Amniotic stem cell (primary cell): Measurements from ENCODE around the gene CEP162.
A peak's percentile ranks its signal among the peaks of the same experiment; 100 is the strongest.
"Not testable (repeated sequence)": the region's sequence is repeated elsewhere in the genome, so short reads cannot be mapped to it uniquely, and the experiment has no call there.

ENCODE experiments used
- DNase-seq: peaks from one replicate; lab custom pipeline; 2025; lab: John Stamatoyannopoulos, UW

Gene CEP162

DNA sequence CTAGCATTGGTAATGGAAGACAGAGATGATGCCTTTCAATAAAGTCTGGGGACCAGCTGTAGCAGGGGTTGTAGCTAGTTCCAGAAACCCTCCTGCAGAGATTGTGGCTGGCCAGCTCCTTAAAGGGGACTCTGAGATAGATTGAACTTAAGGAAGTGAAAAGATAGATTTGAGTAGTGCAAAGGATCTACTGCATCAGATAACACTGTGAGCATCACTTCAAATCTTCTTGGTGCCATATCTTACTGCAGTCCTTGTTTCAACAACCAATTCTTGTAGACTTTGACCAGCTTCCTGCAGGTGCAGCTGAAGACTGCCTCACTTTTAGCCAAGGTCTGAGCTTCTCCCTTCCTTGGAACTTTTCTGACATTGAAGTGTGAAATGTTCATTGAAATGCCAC lies 14.8 kb upstream of the CEP162 start:
- DNase-seq = no peak

DNA sequence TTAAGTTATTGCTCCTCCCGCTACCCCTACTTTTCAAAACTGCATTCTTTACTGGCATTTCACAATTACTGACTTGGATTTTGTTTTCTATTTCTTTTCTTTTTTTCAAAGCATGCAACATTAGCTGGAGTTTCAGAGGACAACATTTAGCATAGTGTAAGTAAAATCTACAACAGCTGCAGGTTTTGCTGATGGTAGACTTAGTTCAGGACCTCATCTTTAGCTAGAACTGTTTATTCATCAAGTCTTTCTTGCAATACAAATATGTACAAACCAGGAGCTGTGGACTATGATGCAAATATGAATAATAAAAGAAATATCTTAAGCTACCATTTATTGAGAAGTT lies 728 bp upstream of the CEP162 start:
- no peak for DNase-seq

DNA sequence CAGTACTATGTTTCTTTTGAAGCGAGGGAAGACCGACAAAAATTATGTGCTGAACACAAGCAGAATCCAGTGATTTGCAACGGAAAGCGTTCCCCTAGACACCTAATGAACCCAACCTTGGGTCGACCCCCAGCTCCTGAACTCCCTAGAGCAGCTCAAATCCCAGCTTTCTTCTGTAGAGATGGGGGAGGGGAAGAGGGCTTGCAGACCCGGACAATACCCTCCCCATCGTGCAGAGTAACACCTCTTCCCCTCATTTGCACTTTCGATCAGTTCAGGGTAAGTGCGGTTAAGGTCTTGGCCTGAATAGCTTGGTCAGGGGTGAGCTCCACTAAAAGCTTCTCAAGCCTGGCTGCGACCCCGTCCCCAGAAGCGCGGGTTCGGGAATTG lies 404 bp downstream of the CEP162 start:
- no peak for DNase-seq

GRCh38 chr6:84224251-84224650 lies 3.2 kb downstream of the CEP162 start:
- no peak for DNase-seq

GRCh38 chr6:84223608-84224007 lies 3.8 kb downstream of the CEP162 start:
- DNase-seq = not testable (repeated sequence)

DNA sequence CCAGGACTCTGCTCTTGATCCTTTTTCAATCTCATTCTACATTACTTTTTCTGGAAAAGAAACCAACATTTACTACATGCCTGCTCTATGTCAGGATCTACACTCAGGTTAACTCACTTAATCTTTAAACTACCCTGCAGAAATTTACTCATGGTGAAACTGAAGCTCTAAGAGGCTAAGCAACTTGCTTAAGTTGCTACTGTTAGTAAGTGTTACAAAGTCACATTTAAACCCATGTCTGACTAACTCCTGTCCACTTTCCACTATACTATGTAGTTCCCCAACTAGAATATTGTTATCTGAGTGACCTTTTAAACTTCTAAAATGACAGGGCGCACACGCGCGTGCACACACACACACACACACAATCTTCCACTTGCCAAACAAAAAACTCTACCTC lies 5.0 kb downstream of the CEP162 start:
- DNase-seq = no peak

DNA sequence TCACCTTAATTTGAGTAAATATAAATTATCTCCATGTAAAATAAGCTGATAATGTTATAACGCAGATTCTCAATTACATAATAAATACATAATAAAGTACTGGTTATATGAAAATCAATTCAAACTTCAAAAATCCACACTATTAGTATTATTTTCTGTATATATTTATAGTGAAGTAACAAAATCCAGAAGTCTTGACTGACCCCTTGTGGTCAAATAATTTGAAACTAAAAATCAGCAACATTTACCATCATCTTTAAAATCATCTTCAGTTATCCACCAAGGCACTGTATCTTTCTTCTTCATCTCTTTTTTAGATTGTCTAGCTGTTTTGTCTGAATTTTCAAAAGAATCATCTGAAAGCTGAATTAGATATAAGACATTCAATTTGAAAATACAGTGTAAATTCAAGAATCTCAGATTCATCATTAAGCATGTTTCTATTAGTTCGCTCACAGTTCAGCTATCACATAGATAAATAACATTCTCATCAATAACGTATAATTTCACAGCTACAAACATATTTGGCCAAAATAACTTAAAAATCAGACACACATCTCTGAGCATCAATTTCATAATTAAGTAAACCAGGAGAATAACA lies 6.5 kb downstream of the CEP162 start:
- no peak for DNase-seq

DNA sequence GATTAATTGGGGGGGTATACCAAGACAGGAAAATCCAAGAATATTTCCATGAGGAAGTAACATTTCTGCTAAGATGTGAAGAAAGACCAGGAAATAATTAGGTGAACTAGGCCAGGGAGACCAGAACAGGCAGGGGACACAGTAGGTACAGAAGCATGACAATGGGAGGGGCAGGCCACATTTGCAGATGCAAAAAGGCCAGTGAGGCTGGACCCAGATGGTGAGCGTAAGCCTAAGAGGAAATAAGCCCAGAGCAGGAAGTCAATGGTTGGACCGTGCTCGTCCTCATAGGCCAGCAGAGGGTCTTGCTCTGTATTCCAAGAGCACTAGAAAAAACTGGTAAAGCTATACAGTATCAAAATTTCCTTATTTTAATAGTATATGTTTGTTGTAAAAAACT lies 9.4 kb downstream of the CEP162 start:
- DNase-seq = no peak

DNA sequence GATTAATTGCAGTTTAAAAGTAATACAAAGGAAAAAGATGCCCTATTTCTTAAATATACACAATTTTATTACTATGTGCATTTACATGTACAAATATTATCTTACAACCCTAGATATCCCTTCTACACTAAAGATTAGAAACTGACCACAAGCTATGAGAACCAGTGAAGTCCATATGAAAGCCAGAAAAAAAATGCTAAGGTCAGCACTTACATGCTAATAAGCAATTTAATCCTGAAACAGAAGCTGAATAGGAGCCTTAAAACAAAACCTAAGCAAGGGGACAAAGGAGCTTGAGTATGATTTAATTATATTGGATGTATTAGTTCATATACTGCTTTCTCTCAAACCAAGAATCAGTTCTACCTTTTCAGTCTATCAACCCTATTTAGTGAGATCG lies 14.2 kb downstream of the CEP162 start:
- DNase-seq = no peak

DNA sequence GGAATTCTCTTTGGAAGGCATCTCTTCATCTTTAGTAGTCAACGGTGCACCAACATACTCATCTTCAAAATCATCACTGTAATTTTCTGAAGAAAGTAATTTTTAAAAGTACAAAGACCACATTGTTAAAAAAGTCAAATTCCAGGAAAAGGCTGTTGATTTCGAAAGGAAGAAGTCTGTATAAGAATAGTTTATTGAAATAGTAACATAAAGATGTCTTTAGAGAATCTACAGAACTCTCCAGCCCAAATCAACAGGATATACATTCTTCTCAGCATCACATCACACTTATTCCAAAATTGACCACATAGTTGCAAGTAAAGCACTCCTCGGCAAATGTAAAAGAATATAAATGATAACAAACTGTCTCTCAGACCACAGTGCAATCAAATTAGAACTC lies 23.4 kb downstream of the CEP162 start:
- DNase-seq = no peak

GRCh38 chr6:84199987-84200386 lies 27.5 kb downstream of the CEP162 start:
- DNase-seq = not testable (repeated sequence)

DNA sequence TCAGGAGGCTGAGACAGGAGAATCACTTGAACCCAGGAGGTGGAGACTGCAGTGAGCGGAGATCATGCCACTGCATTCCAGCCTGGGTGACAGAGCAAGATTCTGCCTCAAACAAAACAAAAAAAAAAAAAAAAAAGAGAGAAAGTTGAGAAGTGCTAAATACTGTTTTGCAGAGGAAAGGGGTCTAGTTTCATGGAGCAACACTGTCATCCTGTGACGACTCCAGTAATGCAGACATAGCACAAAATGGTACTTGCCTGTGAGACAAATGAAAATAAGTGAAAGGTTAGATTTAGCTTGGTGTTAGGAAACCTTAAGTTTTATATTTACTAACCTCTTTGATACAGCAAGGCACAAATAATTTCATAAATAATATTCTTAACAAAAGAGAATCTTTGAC lies 29.7 kb downstream of the CEP162 start:
- no peak for DNase-seq

GRCh38 chr6:84193114-84193708 lies 34.2 kb downstream of the CEP162 start:
- DNase-seq = peak; percentile 16

GRCh38 chr6:84191802-84192201 lies 35.6 kb downstream of the CEP162 start:
- no peak for DNase-seq

DNA sequence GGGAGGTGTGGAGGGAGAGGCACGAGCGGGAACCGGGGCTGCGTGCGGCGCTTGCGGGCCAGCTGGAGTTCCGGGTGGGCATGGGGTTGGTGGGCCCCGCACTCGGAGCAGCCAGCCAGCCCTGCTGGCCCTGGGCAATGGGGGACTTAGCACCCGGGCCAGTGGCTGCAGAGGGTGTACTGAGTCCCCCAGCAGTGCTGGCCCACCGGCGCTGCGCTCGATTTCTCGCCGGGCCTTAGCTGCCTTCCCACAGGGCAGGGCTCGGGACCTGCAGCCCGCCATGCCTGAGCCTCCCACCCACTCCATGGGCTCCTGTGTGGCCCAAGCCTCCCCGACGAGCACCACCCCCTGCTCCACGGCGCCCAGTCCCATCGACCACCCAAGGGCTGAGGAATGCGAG lies 38.1 kb downstream of the CEP162 start:
- not testable (repeated sequence) for DNase-seq

- no peak for DNase-seq
Observed at GRCh38 chr6:84183430-84183829, 44.0 kb downstream of the CEP162 start.

DNA sequence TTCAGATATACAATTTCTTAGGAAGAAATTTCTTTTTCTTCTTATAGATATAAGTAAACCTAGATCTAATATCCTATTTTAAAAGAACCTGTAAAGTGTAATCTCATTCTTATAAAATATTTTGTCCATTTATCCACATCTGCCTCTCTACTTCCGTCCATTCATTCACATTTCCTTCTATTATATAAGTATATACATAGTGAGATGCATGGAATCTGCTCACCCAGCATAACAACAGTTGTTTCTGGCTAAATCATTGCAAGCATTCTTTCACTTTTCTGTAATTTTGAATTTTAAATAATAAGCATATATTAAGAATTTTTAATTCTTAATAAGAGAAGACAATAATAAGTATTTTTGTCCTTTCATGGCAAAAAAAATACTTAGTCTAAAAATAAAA lies 45.4 kb downstream of the CEP162 start:
- no peak for DNase-seq

GRCh38 chr6:84177241-84177640 lies 50.2 kb downstream of the CEP162 start:
- DNase-seq = no peak

- DNase-seq = no peak
Observed at GRCh38 chr6:84172574-84172973, 54.9 kb downstream of the CEP162 start.

GRCh38 chr6:84172080-84172479 lies 55.4 kb downstream of the CEP162 start:
- no peak for DNase-seq

- no peak for DNase-seq
Observed at GRCh38 chr6:84167457-84167856, 60.0 kb downstream of the CEP162 start.

DNA sequence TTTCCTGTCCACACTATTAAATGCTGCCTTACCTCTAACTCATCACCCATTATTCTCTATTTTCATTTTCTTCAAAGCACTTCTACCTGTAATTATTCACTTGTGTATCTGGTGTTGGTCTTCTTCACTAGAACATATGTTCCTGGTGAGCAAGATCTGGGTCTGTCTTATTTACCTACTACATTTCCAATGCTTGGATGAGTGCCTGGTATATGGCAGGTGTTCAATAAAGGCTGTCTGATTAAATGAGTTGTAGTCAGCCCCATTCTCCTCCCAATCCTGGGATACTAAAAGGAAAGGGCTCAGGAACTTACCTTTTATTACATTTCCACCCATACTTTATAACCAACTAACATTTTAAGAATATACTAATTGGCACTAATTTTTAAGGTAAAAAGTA lies 61.0 kb downstream of the CEP162 start:
- DNase-seq = no peak

DNA sequence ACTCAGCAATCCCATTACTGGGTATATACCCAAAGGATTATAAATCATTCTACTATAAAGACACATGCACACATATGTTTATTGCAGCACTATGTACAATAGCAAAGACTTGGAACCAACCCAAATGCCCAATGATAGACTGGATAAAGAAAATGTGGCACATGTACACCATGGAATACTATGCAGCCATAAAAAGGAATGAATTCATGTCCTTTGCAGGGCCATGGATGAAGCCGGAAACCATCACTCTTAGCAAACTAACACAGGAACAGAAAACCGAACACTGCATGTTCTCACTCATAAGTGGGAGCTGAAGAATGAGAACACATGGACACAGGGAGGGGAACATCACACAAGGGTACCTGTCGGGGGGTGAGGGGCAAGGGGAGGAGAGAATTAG lies 63.1 kb downstream of the CEP162 start:
- not testable (repeated sequence) for DNase-seq

DNA sequence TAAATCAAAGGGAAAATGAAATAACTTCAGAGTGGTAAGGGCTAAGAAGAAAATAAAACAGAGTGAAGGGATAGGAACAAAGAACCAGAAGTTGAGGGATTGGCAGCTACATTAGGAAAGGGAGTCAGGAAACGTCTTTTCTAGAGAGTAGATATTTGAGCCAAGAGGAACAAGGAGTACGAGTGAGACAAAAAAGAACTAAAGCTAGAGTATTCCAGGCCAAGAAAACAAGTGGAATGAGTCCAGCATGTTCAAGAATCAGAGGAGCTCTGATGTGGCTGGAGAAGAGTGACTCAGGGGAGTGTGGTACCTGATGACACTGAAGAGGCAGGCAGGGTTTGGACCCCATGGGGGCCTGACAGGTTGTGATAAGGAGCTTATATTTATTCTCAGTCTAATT lies 66.3 kb downstream of the CEP162 start:
- no peak for DNase-seq
